SU-DHL-6 (cell line): ENCODE measurements around the gene HIVEP1.

Source experiments
- H2AFZ ChIP-seq: fragments of 200-600 bp; sonication (generic); 2 replicates; pipeline ENCODE4 v1.6.1; 2014; ENCODE audit warnings: low read depth, mild to moderate bottlenecking, moderate library complexity, mixed read lengths, antibody characterized with exemption, low read length; ENCODE audit not compliant: severe bottlenecking
- H3F3A ChIP-seq: fragments of 200-600 bp; shearing (Covaris generic); 2 replicates; pipeline ENCODE4 v1.6.0; 2016; ENCODE audit warnings: antibody characterized with exemption, mild to moderate bottlenecking; ENCODE audit not compliant: insufficient read depth
- H3K27ac ChIP-seq: fragments of 200-600 bp; sonication (generic); 2 replicates; pipeline ENCODE4 v1.5.1; 2016; ENCODE audit warnings: low read depth, mild to moderate bottlenecking, low read length, moderate library complexity, mixed read lengths
- H3K27me3 ChIP-seq: fragments of 200-600 bp; sonication (generic), shearing (Covaris generic); 2 replicates; pipeline ENCODE4 v1.6.0; 2014; ENCODE audit warnings: mild to moderate bottlenecking, low read length
- H3K36me3 ChIP-seq: fragments of 200-600 bp; sonication (generic); 2 replicates; pipeline ENCODE4 v1.6.1; 2014; ENCODE audit warnings: mild to moderate bottlenecking, low read length, mixed read lengths
- H3K4me2 ChIP-seq: fragments of 300-600, 200-600 bp; shearing (Covaris generic), sonication (generic); 2 replicates; pipeline ENCODE4 v1.6.0; 2014; ENCODE audit warnings: low read length, low read depth, mild to moderate bottlenecking; ENCODE audit not compliant: poor library complexity, severe bottlenecking
- H3K4me3 ChIP-seq: fragments of 200-600 bp; sonication (generic); 2 replicates; pipeline ENCODE4 v1.5.1; 2014; ENCODE audit warnings: antibody characterized with exemption, low read length, mild to moderate bottlenecking, mixed read lengths; ENCODE audit not compliant: insufficient read depth, poor library complexity, severe bottlenecking
- H3K79me2 ChIP-seq: fragments of 200-600 bp; sonication (generic); 2 replicates; pipeline ENCODE4 v1.6.1; 2014; ENCODE audit warnings: mild to moderate bottlenecking, low read length, moderate library complexity; ENCODE audit not compliant: insufficient read depth
- H3K9ac ChIP-seq: fragments of 200-600 bp; sonication (generic); 2 replicates; pipeline ENCODE4 v1.7.0; 2014; ENCODE audit warnings: mild to moderate bottlenecking, low read length
- H3K9me2 ChIP-seq: fragments of 200-600 bp; sonication (generic); replicated peaks from 2 replicates; pipeline ENCODE4 v1.6.1; 2014; ENCODE audit warnings: low read length; ENCODE audit not compliant: insufficient read depth
- H3K9me3 ChIP-seq: fragments of 200-600 bp; sonication (generic); 2 replicates; pipeline ENCODE4 v1.6.1; 2014; ENCODE audit warnings: low read length, mixed read lengths; ENCODE audit not compliant: insufficient read depth
- H4K20me1 ChIP-seq: fragments of 200-600 bp; sonication (generic); 2 replicates; pipeline ENCODE4 v1.6.1; 2014; ENCODE audit warnings: low read depth, mild to moderate bottlenecking, antibody characterized with exemption, low read length, moderate library complexity, mixed read lengths
- EZH2phosphoT487 ChIP-seq: fragments of 200-600 bp; sonication (generic), shearing (Covaris generic); conservative IDR thresholded peaks from 2 replicates; pipeline ENCODE4 v1.6.1; 2018; ENCODE audit warnings: mild to moderate bottlenecking, antibody characterized with exemption, low read length, moderate library complexity, mixed read lengths
- TF ChIP-seq, protein P1 (sequence below): fragments of 200-600 bp; sonication (generic); IDR thresholded peaks from one replicate; pipeline ENCODE4 v1.5.1; 2017; ENCODE audit warnings: antibody characterized with exemption, mild to moderate bottlenecking, low read length, moderate library complexity; ENCODE audit not compliant: insufficient read depth, poor library complexity, severe bottlenecking

The HIVEP1 gene

DNA sequence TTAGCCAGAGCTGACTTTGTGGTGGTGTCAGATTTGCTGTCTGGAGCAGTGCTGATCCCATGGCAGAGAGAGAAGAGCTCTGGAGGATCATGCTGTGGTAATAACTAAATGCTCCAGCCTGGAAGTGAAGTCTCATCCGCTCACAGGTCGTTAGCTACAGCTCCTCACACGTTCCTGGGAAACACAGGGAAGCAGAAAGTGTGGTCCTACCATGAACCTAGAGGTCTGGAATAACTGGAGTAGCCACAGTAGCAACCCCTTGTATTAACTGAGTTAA is 2.7 kb downstream of the HIVEP1 start:
- Histone ChIP-seq H3K9me3 (no peaks in the 10 kb centered on the region), H3K9me2 (no peaks in the 10 kb centered on the region), H3K36me3 (peaks cover 12% of the 10 kb centered on the region; the same call in 1 of the 2 replicates), H2AFZ (no peak overlapping the region), H3K27ac (no peak overlapping the region), H3F3A (peaks cover 9% of the 10 kb centered on the region), H3K79me2 (peaks cover 38% of the 10 kb centered on the region), H3K27me3 (no peaks in the 10 kb centered on the region), H3K4me3 (no peak overlapping the region), H4K20me1 (peaks cover 4% of the 10 kb centered on the region; the same call in 1 of the 2 replicates), H3K9ac (no peak overlapping the region), H3K4me2 (no peak overlapping the region)
- no peak for TF ChIP-seq EZH2phosphoT487
- TF ChIP-seq, protein P1, sequence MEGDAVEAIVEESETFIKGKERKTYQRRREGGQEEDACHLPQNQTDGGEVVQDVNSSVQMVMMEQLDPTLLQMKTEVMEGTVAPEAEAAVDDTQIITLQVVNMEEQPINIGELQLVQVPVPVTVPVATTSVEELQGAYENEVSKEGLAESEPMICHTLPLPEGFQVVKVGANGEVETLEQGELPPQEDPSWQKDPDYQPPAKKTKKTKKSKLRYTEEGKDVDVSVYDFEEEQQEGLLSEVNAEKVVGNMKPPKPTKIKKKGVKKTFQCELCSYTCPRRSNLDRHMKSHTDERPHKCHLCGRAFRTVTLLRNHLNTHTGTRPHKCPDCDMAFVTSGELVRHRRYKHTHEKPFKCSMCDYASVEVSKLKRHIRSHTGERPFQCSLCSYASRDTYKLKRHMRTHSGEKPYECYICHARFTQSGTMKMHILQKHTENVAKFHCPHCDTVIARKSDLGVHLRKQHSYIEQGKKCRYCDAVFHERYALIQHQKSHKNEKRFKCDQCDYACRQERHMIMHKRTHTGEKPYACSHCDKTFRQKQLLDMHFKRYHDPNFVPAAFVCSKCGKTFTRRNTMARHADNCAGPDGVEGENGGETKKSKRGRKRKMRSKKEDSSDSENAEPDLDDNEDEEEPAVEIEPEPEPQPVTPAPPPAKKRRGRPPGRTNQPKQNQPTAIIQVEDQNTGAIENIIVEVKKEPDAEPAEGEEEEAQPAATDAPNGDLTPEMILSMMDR = no peak

DNA sequence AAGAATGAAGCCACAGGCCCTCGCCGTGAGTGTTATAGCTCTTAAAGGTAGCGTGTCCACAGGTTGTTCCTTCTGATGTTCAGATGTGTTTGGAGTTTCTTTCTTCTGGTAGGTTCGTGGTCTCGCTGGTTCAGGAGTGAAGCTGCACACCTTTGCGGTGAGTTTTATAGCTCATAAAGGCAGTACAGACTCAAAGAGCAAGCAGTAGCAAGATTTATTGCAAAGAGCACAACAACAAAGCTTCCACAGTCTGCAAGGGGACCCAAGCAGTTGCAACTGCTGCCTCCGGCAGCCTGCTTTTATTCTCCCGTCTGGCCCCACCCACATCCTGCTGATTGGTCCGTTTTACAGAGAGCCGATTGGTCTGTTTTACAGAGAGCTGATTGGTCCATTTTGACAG is 5.2 kb downstream of the HIVEP1 start:
- peaks cover 4% of the 10 kb centered on the region; the same call in 1 of the 2 replicates for H4K20me1 ChIP-seq
- TF ChIP-seq EZH2phosphoT487 = no peak
- TF ChIP-seq, protein P1 = no peak
- H3F3A ChIP-seq = peaks cover 2% of the 10 kb centered on the region; the same call in 1 of the 2 replicates
- H3K27ac ChIP-seq = no peak overlapping the region
- H3K4me2 ChIP-seq = no peak overlapping the region
- peaks cover 37% of the 10 kb centered on the region for H3K79me2 ChIP-seq
- H2AFZ ChIP-seq = no peak overlapping the region
- no peaks in the 10 kb centered on the region for H3K27me3 ChIP-seq
- no peaks in the 10 kb centered on the region for H3K9me2 ChIP-seq
- peaks cover 12% of the 10 kb centered on the region; the same call in 1 of the 2 replicates for H3K36me3 ChIP-seq
- no peaks in the 10 kb centered on the region for H3K9me3 ChIP-seq
- H3K4me3 ChIP-seq = no peak overlapping the region
- no peak overlapping the region for H3K9ac ChIP-seq

DNA sequence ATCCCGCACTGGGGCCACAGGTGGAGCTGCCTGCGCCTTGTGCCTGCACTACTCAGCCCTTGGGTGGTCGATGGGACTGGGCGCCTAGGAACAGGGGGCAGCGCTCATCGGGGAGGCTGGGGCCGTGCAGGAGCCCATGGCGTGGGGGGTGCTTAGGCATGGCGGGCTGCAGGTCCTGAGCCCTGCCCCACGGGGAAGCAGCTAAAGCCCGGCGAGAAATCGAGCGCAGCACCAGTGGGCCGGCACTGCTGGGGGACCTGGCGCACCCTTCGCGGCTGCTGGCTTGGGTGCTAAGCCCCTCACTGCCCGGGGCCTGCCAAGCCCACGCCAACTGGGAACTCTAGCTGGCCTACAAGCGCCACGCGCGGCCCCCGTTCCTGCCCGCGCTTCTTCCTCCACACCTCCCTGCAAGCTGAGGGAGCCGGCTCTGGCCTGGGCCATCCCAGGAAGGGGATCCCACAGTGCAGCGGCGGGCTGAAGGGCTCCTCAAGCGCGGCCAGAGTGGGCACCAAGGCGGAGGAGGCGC is 5.8 kb downstream of the HIVEP1 start:
- H3K4me2 ChIP-seq = no peak overlapping the region
- no peaks in the 10 kb centered on the region for H3K9me2 ChIP-seq
- H3K79me2 ChIP-seq = peaks cover 34% of the 10 kb centered on the region
- peaks cover 12% of the 10 kb centered on the region; the same call in 1 of the 2 replicates for H3K36me3 ChIP-seq
- H3K27ac ChIP-seq = no peak overlapping the region
- H3K9ac ChIP-seq = no peak overlapping the region
- H3K27me3 ChIP-seq = no peaks in the 10 kb centered on the region
- TF ChIP-seq, protein P1 = no peak
- no peak for TF ChIP-seq EZH2phosphoT487
- peaks cover 4% of the 10 kb centered on the region; the same call in 1 of the 2 replicates for H4K20me1 ChIP-seq
- H3K4me3 ChIP-seq = no peak overlapping the region
- H3K9me3 ChIP-seq = no peaks in the 10 kb centered on the region
- no peak overlapping the region for H2AFZ ChIP-seq
- peaks cover 2% of the 10 kb centered on the region; the same call in 1 of the 2 replicates for H3F3A ChIP-seq
